GM23338 (cell line): ENCODE results near the gene CDH23. TPM values are rescaled to one million over a fixed set of nuclear protein-coding genes. Genes with fewer than 3 reads are reported as not detected.

Experiments used
- ATAC-seq: fragments of 200-7000 bp; cut with Tn5 transposase; 3 replicates; pipeline ENCODE4 v1.9.1; 2020
- DNase-seq: peaks from one replicate; pipeline ENCODE4 v3.0.0-alpha.2; 2015; ENCODE audit warnings: low spot score
- H2AFZ ChIP-seq: fragments of 200-600 bp; sonication (generic); 2 replicates; pipeline ENCODE4 v1.8.0; 2016; ENCODE audit warnings: antibody characterized with exemption, mild to moderate bottlenecking, moderate library complexity
- H3F3A ChIP-seq: fragments of 200-600 bp; sonication (generic); replicated peaks from 2 replicates; pipeline ENCODE4 v1.8.0; 2017; ENCODE audit warnings: antibody characterized with exemption, mixed run types, low read depth
- H3K27ac ChIP-seq: fragments of 200-600 bp; sonication (generic); 2 replicates; pipeline ENCODE4 v1.6.1; 2016; ENCODE audit warnings: low read depth
- H3K27me3 ChIP-seq: fragments of 200-600 bp; sonication (generic); 2 replicates; pipeline ENCODE4 v1.8.0; 2016; ENCODE audit warnings: mild to moderate bottlenecking, mixed run types, moderate library complexity; ENCODE audit not compliant: insufficient read depth
- H3K36me3 ChIP-seq: fragments of 200-600 bp; sonication (generic); 2 replicates; pipeline ENCODE4 v1.8.0; 2016; ENCODE audit warnings: mild to moderate bottlenecking; ENCODE audit not compliant: insufficient read depth
- H3K4me1 ChIP-seq: fragments of 200-600 bp; sonication (generic); 2 replicates; pipeline ENCODE4 v1.8.0; 2016; ENCODE audit warnings: mild to moderate bottlenecking, moderate library complexity; ENCODE audit not compliant: insufficient read depth
- H3K4me2 ChIP-seq: fragments of 200-600 bp; sonication (generic); 2 replicates; pipeline ENCODE4 v1.7.1; 2017; ENCODE audit warnings: mixed run types
- H3K4me3 ChIP-seq: fragments of 200-600 bp; sonication (generic); 2 replicates; pipeline ENCODE4 v1.6.1; 2016; ENCODE audit warnings: mixed run types
- H3K79me2 ChIP-seq: fragments of 200-600 bp; sonication (generic); replicated peaks from 2 replicates; pipeline ENCODE4 v1.8.0; 2017; ENCODE audit warnings: mild to moderate bottlenecking; ENCODE audit not compliant: insufficient read depth
- H3K9me2 ChIP-seq: fragments of 200-600 bp; sonication (generic); 2 replicates; pipeline ENCODE4 v1.8.0; 2017; ENCODE audit not compliant: insufficient read depth
- H4K20me1 ChIP-seq: fragments of 200-600 bp; sonication (generic); replicated peaks from 2 replicates; pipeline ENCODE4 v1.8.0; 2017; ENCODE audit warnings: mild to moderate bottlenecking; ENCODE audit not compliant: insufficient read depth
- H3K27ac Mint-ChIP-seq: 2 replicates; pipeline ENCODE4 v1.8.0; 2020; ENCODE audit warnings: inconsistent platforms, mild to moderate bottlenecking, moderate library complexity, mixed read lengths
- H3K27me3 Mint-ChIP-seq: 3 replicates; pipeline ENCODE4 v1.8.0; 2022; ENCODE audit warnings: low read depth, mild to moderate bottlenecking, moderate library complexity, mixed read lengths, inconsistent platforms; ENCODE audit not compliant: insufficient read depth, poor library complexity
- H3K36me3 Mint-ChIP-seq: 3 replicates; pipeline ENCODE4 v1.8.0; 2021; ENCODE audit warnings: low read depth, mild to moderate bottlenecking, inconsistent platforms, moderate library complexity, mixed read lengths
- H3K4me1 Mint-ChIP-seq: 3 replicates; pipeline ENCODE4 v1.8.0; 2020; ENCODE audit warnings: mild to moderate bottlenecking, inconsistent platforms, mixed read lengths
- H3K4me3 Mint-ChIP-seq: 3 replicates; pipeline ENCODE4 v1.8.0; 2021; ENCODE audit warnings: moderate library complexity, mild to moderate bottlenecking, inconsistent platforms, mixed read lengths
- H3K9me3 Mint-ChIP-seq: 3 replicates; pipeline ENCODE4 v1.8.0; 2020; ENCODE audit warnings: moderate library complexity, mild to moderate bottlenecking, inconsistent platforms, mixed read lengths
- CREB1 ChIP-seq: fragments of 250-450 bp; sonication (Bioruptor Pico); IDR thresholded peaks from 2 replicates; pipeline ENCODE4 v1.5.0; 2020; ENCODE audit warnings: low read depth, mild to moderate bottlenecking, moderate library complexity
- EZH2 ChIP-seq: fragments of 200-600 bp; sonication (generic); IDR thresholded peaks from one replicate; pipeline ENCODE4 v1.8.0; 2017; ENCODE audit warnings: antibody characterized with exemption, mild to moderate bottlenecking, low read depth; ENCODE audit not compliant: unreplicated experiment
- EZH2phosphoT487 ChIP-seq: fragments of 200-600 bp; sonication (generic); IDR thresholded peaks from one replicate; pipeline ENCODE4 v1.8.1; 2018; ENCODE audit warnings: antibody characterized with exemption; ENCODE audit not compliant: unreplicated experiment
- JUNB ChIP-seq: IDR thresholded peaks from one replicate; pipeline ENCODE4 v1.6.1; 2016; ENCODE audit warnings: antibody characterized with exemption; ENCODE audit not compliant: unreplicated experiment
- NANOG ChIP-seq: IDR thresholded peaks from 2 replicates; pipeline ENCODE4 v1.6.1; 2016; ENCODE audit warnings: antibody characterized with exemption, borderline replicate concordance
- POLR2AphosphoS5 ChIP-seq: IDR thresholded peaks from 2 replicates; pipeline ENCODE4 v1.6.1; 2016; ENCODE audit warnings: antibody characterized with exemption, low read depth
- STAT1 ChIP-seq: IDR thresholded peaks from one replicate; pipeline ENCODE4 v1.6.1; 2016; ENCODE audit warnings: antibody characterized with exemption; ENCODE audit not compliant: unreplicated experiment
- ZNF114 ChIP-seq: fragments of 250-450 bp; sonication (Bioruptor Pico); IDR thresholded peaks from 2 replicates; pipeline ENCODE4 v1.5.0; 2020; ENCODE audit warnings: mild to moderate bottlenecking, moderate library complexity
- ZNF331 ChIP-seq: fragments of 250-450 bp; sonication (Bioruptor Pico); IDR thresholded peaks from 2 replicates; pipeline ENCODE4 v1.5.0; 2020; ENCODE audit warnings: low read depth, mild to moderate bottlenecking, moderate library complexity
- polyA plus RNA-seq: library from polyadenylated mRNA; unstranded; fragments of >200 nt; fragmentation: Nextera tagmentation; extraction: Ambion mirVana; gene quantifications from 2 replicates; pipeline ENCODE4 v1.2.1, GENCODE V29; 2016
- total RNA-seq: library from RNA; depleted of rRNA; stranded (reverse); fragments of >200 nt; shearing (Covaris generic); gene quantifications from 2 replicates; pipeline ENCODE4 v1.2.3, GENCODE V29; 2014
- TF ChIP-seq, protein P1 (sequence below), 2 experiments: fragments of 200-600 bp in 1 of 2; sonication (generic) in 1 of 2; conservative IDR thresholded peaks; 2 replicates each; pipeline versions ENCODE4 v1.5.1 to v1.6.1; 2016 to 2017; ENCODE audit warnings: antibody characterized with exemption in 2 of 2, low read depth in 2 of 2, mild to moderate bottlenecking in 2 of 2, moderate library complexity in 1 of 2
- TF ChIP-seq, protein P2 (sequence below): IDR thresholded peaks from one replicate; pipeline ENCODE4 v1.6.1; 2018; ENCODE audit warnings: antibody characterized with exemption; ENCODE audit not compliant: unreplicated experiment
- TF ChIP-seq, protein P3 (sequence below): fragments of 250-450 bp; sonication (Bioruptor Pico); IDR thresholded peaks from 2 replicates; pipeline ENCODE4 v1.5.0; 2020; ENCODE audit warnings: mild to moderate bottlenecking, moderate library complexity
- TF ChIP-seq, protein P4 (sequence below): IDR thresholded peaks from 2 replicates; pipeline ENCODE4 v1.6.1; 2016; ENCODE audit warnings: antibody characterized with exemption

CDH23 gene
- total and polyA plus RNA-seq, 2 experiments from 2014 or later: 0.95 to 4.3 TPM

DNA sequence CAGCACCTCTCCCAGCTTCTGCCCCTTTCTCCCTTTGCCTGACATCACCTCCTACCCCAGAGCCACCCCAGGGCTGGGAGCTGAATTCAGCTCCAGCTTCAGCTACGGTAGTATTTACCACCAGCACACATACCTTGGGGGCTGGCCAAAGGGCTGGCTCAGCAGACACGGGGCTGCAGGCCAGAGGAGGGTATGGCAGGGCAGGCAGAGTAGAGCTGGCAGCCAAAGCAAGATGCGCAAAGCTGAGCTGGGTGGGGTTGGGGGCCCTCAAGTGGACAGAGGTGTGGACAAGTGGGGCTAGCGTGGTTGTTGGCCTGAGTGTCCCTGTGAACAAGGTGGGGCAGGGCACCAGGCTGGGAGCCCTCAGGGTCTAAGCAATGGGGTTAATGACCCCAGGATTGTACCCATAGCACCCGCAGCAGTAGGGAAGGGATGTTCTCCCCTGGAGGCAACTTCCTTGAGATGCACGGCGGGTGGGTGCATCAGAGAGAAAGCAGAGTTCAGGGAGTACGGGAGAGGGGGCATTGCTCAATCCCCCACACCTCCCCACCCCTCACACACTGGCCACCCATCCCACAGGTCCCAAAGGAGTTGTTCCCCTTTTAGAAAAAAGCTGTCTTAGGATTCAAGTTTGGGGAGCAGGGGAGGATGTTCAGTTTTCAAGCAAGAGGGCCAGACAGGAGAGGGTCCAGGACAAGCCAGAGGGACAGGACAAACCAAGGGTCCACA lies 368.6 kb downstream of the CDH23 start:
- Mint-ChIP-seq H3K9me3 (no peaks in the 10 kb centered on the region; the same call in 2 of the 3 replicates), H3K4me3 (no peak overlapping the region), H3K27ac (no peak overlapping the region), H3K4me1 (peaks cover 3% of the 10 kb centered on the region; the same call in 2 of the 3 replicates), H3K27me3 (peaks cover 8% of the 10 kb centered on the region), H3K36me3 (no peaks in the 10 kb centered on the region)
- Histone ChIP-seq H3K4me1 (no peaks in the 10 kb centered on the region), H2AFZ (no peak overlapping the region), H4K20me1 (no peaks in the 10 kb centered on the region), H3K4me3 (no peak overlapping the region), H3K27ac (no peak overlapping the region), H3K9me2 (no peaks in the 10 kb centered on the region), H3K27me3 (no peaks in the 10 kb centered on the region), H3K36me3 (no peaks in the 10 kb centered on the region), H3F3A (no peaks in the 10 kb centered on the region), H3K79me2 (no peaks in the 10 kb centered on the region), H3K4me2 (no peak overlapping the region)
- ATAC-seq (peak; percentile 15; the same call in 2 of the 3 replicates), DNase-seq (no peak)
- TF ChIP-seq POLR2AphosphoS5 (no peak), CREB1 (CRISPR knock-in tag) (no peak), ZNF331 (CRISPR knock-in tag) (no peak), EZH2phosphoT487 (no peak), NANOG (no peak), STAT1 (no peak), EZH2 (no peak), JUNB (no peak), ZNF114 (CRISPR knock-in tag) (no peak)
- TF ChIP-seq, protein P1, sequence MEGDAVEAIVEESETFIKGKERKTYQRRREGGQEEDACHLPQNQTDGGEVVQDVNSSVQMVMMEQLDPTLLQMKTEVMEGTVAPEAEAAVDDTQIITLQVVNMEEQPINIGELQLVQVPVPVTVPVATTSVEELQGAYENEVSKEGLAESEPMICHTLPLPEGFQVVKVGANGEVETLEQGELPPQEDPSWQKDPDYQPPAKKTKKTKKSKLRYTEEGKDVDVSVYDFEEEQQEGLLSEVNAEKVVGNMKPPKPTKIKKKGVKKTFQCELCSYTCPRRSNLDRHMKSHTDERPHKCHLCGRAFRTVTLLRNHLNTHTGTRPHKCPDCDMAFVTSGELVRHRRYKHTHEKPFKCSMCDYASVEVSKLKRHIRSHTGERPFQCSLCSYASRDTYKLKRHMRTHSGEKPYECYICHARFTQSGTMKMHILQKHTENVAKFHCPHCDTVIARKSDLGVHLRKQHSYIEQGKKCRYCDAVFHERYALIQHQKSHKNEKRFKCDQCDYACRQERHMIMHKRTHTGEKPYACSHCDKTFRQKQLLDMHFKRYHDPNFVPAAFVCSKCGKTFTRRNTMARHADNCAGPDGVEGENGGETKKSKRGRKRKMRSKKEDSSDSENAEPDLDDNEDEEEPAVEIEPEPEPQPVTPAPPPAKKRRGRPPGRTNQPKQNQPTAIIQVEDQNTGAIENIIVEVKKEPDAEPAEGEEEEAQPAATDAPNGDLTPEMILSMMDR (conservative IDR thresholded peaks at IDR 0.05; ENCODE audit: low read depth in 2 of 2): no peak
- TF ChIP-seq, protein P2, sequence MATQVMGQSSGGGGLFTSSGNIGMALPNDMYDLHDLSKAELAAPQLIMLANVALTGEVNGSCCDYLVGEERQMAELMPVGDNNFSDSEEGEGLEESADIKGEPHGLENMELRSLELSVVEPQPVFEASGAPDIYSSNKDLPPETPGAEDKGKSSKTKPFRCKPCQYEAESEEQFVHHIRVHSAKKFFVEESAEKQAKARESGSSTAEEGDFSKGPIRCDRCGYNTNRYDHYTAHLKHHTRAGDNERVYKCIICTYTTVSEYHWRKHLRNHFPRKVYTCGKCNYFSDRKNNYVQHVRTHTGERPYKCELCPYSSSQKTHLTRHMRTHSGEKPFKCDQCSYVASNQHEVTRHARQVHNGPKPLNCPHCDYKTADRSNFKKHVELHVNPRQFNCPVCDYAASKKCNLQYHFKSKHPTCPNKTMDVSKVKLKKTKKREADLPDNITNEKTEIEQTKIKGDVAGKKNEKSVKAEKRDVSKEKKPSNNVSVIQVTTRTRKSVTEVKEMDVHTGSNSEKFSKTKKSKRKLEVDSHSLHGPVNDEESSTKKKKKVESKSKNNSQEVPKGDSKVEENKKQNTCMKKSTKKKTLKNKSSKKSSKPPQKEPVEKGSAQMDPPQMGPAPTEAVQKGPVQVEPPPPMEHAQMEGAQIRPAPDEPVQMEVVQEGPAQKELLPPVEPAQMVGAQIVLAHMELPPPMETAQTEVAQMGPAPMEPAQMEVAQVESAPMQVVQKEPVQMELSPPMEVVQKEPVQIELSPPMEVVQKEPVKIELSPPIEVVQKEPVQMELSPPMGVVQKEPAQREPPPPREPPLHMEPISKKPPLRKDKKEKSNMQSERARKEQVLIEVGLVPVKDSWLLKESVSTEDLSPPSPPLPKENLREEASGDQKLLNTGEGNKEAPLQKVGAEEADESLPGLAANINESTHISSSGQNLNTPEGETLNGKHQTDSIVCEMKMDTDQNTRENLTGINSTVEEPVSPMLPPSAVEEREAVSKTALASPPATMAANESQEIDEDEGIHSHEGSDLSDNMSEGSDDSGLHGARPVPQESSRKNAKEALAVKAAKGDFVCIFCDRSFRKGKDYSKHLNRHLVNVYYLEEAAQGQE: no peak
- TF ChIP-seq, protein P3, sequence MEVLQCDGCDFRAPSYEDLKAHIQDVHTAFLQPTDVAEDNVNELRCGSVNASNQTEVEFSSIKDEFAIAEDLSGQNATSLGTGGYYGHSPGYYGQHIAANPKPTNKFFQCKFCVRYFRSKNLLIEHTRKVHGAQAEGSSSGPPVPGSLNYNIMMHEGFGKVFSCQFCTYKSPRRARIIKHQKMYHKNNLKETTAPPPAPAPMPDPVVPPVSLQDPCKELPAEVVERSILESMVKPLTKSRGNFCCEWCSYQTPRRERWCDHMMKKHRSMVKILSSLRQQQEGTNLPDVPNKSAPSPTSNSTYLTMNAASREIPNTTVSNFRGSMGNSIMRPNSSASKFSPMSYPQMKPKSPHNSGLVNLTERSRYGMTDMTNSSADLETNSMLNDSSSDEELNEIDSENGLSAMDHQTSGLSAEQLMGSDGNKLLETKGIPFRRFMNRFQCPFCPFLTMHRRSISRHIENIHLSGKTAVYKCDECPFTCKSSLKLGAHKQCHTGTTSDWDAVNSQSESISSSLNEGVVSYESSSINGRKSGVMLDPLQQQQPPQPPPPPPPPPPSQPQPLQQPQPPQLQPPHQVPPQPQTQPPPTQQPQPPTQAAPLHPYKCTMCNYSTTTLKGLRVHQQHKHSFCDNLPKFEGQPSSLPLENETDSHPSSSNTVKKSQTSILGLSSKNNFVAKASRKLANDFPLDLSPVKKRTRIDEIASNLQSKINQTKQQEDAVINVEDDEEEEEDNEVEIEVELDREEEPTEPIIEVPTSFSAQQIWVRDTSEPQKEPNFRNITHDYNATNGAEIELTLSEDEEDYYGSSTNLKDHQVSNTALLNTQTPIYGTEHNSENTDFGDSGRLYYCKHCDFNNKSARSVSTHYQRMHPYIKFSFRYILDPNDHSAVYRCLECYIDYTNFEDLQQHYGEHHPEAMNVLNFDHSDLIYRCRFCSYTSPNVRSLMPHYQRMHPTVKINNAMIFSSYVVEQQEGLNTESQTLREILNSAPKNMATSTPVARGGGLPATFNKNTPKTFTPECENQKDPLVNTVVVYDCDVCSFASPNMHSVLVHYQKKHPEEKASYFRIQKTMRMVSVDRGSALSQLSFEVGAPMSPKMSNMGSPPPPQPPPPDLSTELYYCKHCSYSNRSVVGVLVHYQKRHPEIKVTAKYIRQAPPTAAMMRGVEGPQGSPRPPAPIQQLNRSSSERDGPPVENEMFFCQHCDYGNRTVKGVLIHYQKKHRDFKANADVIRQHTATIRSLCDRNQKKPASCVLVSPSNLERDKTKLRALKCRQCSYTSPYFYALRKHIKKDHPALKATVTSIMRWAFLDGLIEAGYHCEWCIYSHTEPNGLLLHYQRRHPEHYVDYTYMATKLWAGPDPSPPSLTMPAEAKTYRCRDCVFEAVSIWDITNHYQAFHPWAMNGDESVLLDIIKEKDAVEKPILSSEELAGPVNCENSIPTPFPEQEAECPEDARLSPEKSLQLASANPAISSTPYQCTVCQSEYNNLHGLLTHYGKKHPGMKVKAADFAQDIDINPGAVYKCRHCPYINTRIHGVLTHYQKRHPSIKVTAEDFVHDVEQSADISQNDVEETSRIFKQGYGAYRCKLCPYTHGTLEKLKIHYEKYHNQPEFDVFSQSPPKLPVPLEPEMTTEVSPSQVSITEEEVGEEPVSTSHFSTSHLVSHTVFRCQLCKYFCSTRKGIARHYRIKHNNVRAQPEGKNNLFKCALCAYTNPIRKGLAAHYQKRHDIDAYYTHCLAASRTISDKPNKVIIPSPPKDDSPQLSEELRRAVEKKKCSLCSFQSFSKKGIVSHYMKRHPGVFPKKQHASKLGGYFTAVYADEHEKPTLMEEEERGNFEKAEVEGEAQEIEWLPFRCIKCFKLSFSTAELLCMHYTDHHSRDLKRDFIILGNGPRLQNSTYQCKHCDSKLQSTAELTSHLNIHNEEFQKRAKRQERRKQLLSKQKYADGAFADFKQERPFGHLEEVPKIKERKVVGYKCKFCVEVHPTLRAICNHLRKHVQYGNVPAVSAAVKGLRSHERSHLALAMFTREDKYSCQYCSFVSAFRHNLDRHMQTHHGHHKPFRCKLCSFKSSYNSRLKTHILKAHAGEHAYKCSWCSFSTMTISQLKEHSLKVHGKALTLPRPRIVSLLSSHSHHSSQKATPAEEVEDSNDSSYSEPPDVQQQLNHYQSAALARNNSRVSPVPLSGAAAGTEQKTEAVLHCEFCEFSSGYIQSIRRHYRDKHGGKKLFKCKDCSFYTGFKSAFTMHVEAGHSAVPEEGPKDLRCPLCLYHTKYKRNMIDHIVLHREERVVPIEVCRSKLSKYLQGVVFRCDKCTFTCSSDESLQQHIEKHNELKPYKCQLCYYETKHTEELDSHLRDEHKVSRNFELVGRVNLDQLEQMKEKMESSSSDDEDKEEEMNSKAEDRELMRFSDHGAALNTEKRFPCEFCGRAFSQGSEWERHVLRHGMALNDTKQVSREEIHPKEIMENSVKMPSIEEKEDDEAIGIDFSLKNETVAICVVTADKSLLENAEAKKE (CRISPR knock-in tag): no peak
- TF ChIP-seq, protein P4, sequence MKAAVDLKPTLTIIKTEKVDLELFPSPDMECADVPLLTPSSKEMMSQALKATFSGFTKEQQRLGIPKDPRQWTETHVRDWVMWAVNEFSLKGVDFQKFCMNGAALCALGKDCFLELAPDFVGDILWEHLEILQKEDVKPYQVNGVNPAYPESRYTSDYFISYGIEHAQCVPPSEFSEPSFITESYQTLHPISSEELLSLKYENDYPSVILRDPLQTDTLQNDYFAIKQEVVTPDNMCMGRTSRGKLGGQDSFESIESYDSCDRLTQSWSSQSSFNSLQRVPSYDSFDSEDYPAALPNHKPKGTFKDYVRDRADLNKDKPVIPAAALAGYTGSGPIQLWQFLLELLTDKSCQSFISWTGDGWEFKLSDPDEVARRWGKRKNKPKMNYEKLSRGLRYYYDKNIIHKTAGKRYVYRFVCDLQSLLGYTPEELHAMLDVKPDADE: no peak
